Measurements from ENCODE around the gene ANXA5.
"Not testable (repeated sequence)": the region's sequence is repeated elsewhere in the genome, so short reads cannot be mapped to it uniquely, and the experiment has no call there.

ANXA5 gene

DNA sequence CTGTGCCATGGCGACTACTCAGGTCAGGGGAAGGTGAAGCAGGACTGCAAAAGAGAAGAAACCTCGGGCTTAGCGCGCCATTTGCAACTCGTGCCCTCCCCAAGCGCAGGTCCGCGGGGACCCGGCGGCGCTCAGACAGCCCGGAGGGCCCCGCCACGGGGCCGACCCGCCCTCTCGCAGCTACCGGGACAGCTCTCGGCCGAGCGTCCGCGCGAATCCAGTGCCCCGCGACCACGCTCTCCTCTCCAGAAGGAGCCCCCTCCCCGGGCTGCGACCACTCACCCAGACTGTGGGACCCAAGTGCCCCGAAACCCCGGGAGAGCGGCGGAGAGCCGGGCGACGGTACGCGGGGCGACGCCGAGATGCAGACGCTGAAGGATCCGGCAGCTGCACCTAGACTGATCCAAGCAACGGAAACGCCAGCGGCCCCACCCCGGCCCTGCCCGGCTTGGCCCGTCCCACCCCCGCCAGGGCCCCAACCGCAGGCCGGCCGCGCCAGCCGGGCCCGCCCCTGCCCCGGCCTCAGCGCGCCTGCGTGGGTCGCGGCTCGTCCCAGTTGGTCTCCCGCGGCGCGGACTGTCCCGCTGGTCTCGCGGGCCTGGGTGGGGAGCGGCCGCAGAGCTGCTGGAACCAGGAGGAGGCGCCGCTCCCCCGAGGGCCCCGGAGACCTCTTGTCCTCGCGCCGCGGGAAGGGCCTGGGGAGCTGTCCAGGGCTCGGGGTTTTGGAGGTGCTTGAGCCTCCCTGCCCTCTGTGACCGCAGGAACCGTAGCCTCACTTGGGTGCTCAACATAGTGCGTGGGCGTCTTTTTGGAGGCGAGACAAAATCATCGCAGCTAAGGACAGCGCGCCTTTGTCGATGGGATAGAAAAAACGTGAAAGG lies at the start of gene ANXA5:
ANXA5 (minus strand) TSS at position 400 of the 881 bp plus-strand sequence; CDS start at position 9, 391 bp downstream.
- DNase-seq, result peak; percentile 7

- no peak for DNase-seq
Observed at GRCh38 chr4:121742794-121743193, 46.0 kb upstream of the ANXA5 start.

GRCh38 chr4:121741751-121742150 lies 45.0 kb upstream of the ANXA5 start:
- DNase-seq, result no peak

GRCh38 chr4:121740796-121741409 lies 44.1 kb upstream of the ANXA5 start:
- DNase-seq, result no peak

DNA sequence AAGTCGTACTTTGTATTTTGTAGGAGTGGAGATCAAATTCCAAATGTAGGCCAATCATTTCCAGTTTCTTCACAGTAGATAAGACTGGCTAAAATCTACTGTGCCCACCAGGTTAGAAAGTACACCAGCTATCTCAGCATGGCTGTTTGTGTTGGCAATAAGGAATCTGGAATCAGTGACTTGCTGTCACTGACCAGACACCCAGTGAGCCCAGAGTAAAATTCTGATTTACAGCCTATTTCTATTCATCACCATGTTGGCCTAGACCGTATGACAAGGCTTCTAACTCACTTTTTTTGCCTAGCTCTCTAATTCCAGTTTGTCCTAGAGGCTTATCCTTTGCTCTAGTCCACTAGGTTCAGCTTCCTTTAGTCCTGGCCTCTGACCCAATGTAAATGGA lies 42.8 kb upstream of the ANXA5 start:
- DNase-seq, result no peak

- DNase-seq, result no peak
Observed at GRCh38 chr4:121738780-121739535, 42.2 kb upstream of the ANXA5 start.

GRCh38 chr4:121737846-121738554 lies 41.2 kb upstream of the ANXA5 start:
- no peak for DNase-seq

GRCh38 chr4:121736735-121737351 lies 40.1 kb upstream of the ANXA5 start:
- no peak for DNase-seq

GRCh38 chr4:121734571-121734970 lies 37.8 kb upstream of the ANXA5 start:
- DNase-seq, result no peak

DNA sequence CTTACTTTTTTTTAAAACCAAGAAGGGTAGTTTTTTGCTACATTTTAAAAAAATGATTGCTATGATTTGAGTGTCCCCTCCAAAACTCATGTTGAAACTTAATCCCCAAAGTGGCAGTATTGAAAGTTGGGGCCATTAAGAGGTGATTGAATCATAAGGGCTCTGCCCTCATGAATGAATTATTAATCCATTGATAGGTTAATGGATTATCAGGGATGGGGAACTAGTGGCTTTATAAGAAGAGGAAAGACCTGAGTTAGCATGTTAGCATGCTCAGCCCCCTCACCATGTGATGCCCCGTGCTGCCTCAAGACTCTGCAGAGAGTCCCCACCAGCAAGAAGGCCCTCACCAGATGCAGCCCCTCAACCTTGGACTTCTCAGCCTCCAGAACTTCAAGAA lies 37.2 kb upstream of the ANXA5 start:
- no peak for DNase-seq

DNA sequence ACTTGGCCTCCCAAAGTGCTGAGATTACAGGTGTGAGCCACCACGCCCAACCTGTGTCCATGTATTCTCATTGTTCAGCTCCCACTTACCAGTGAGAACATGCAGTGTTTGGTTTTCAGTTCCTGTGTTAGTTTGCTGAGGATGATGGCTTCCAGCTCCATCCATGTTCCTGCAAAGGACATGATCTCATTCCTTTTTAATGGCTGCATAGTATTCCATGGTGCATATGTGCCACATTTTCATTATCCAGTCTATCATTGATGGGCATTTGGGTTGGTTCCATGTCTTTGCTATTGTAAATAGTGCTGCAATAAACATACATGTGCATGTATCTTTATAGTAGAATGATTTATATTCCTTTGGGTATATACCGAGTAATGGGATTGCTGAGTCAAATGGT lies 33.0 kb upstream of the ANXA5 start:
- not testable (repeated sequence) for DNase-seq

DNA sequence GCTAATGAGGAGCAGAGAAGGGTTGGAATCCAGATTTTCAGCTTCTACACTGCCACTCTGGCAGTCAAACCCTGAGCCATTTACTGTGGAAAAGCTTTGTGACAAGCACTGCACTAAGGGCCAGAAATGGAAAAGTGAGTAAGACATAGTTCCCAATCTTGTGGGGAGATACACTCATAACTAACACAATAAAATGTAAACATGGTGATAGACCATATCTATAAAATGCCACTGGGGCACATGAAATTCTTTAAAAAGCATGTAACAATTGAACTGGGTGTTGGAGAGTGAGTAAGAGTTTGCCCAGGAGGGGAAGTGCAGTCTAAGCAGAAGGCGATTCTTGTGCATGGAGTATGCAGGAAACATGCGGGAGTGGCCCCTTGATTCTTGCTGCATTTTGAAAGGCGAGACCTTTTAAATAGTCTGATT lies 32.0 kb upstream of the ANXA5 start:
- no peak for DNase-seq

- DNase-seq, result no peak
Observed at GRCh38 chr4:121728066-121728465, 31.3 kb upstream of the ANXA5 start.

GRCh38 chr4:121726642-121727268 lies 30.0 kb upstream of the ANXA5 start:
- peak; percentile 7 for DNase-seq

DNA sequence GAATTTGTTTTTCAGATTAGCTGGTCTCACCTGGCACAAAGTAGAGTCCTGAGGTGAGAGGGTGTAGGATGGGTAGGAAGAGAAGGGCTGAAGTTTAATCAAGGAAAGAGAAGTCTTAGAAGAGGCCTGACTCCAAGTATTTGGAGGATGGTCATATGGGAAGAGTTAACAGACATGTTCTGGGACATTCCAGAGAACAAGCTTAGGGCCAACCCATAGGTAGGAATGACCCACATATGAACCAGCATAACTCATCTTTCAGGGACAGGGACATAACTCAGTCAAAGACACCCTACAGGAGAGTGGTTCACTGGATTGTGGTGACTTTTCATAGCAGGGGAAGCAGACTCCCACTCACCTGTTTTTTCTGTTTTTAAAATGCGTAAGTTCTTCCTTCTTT lies 27.9 kb upstream of the ANXA5 start:
- DNase-seq, result no peak

DNA sequence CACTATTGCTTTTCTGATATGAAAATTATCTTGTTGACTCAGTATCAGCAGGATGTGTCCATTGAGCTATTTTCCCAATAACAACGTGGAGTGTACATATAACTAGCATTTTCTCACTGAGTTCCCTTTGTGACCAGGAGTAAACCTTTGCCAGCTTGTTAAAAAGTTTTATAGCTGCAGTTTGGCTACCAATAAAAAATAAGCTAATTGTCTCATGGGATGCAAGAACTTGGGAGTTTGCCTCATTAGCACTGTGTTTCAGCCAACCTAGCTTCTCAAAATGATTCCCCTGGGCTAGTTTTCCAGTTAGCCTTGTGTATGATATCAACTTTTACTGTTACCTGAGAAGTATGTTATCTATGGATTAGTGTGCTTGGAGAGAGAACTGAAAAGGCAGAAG lies 24.9 kb upstream of the ANXA5 start:
- no peak for DNase-seq

- no peak for DNase-seq
Observed at GRCh38 chr4:121720109-121720508, 23.3 kb upstream of the ANXA5 start.

GRCh38 chr4:121717680-121718237 lies 21.0 kb upstream of the ANXA5 start:
- DNase-seq, result no peak

- DNase-seq, result no peak
Observed at GRCh38 chr4:121714548-121714947, 17.8 kb upstream of the ANXA5 start.

DNA sequence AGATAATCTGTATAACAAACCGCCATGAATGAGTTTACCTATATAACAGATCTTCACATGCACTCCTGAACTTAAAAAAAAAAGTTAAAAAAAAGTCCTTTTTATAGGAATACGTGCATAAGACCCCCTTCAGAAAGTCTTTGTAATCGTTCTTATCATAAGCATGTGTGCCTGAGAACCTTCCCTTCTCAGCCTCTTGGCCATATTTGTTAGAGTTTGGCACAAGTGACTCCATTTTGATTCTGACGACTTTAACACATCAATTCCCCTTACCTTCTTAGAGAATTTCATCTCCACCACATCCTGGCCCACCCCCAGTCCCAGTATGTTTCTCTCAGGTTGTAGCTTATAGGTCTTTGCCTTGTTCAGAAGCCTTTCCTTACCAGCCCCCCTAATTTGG lies 16.0 kb upstream of the ANXA5 start:
- no peak for DNase-seq

DNA sequence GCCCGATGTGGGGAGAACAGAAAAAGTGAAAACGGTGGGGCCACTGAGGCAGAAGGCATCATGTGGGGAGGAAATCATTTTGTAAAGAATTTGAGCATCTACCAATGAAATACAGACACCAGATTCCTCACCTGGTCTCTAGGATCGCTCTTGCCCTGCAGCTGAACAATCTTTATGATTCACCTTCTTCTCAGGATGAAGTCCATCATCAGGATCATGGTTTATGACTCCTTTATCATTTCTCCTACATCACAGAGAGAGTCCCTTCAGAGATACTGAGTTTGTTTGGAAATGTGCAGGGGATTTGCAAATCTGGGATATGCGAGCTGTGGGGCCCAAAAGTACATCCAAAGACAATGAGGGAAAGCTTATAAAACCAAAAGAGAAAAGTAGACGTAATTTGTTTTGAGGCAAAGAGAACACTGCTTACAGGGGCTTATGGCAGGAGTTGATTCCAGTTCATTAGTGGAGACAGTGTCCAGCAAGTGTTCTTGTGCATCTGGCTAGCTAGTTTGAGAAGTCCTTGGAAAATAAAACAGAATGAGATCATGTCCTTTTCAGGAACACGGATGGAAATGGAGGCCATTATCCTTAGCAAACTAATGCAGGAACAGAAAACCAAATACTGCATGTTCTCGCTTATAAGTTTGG lies 15.3 kb upstream of the ANXA5 start:
- no peak for DNase-seq
